Stimulated activated CD4-positive, alpha-beta T cell treated with anti-CD3 and anti-CD28 coated beads, Interleukin-2, amount 100 ng/mL, for 24 hours (primary cell): ENCODE results near the gene GNG7.
"Not testable (repeated sequence)": the region's sequence is repeated elsewhere in the genome, so short reads cannot be mapped to it uniquely, and the experiment has no call there.

ENCODE experiments used
- DNase-seq, 2 donors: peaks; one replicate each; pipeline ENCODE4 v3.0.0-alpha.2; 2020

Gene GNG7

DNA sequence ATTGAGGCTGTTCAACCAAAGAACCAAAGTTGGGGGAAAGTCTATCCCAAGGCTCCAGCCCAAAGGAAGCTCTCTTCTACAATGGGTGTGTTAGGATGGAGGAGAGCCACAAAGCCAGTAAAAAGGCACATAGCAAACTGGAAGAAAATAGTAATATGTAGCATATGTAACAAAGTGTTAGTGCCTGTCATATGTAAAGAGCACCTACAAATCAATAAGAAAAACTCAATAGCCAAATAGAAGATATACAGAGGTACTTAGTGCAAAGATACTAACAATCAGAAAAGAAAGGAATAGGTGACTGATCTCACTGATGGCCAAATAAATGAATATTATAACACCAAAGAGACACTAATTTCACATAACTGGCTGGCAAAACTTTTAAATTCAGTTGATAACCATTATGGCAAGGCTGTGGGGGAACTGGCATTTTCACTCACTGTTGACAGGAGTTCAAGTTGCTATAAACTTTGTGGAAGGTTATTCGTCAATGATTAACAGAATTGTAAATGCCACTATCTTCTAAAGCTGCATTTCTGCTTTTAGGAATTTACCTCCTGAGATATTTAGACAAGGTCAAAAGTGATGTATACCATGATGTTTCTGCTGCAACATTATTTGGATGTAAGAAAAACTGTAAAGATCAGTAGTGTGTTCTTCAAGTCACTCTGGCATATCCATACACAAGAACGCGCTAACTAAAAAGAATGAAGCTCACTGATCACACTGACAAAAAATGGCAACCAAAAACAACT lies 110.8 kb downstream of the GNG7 start:
- DNase-seq = no peak

DNA sequence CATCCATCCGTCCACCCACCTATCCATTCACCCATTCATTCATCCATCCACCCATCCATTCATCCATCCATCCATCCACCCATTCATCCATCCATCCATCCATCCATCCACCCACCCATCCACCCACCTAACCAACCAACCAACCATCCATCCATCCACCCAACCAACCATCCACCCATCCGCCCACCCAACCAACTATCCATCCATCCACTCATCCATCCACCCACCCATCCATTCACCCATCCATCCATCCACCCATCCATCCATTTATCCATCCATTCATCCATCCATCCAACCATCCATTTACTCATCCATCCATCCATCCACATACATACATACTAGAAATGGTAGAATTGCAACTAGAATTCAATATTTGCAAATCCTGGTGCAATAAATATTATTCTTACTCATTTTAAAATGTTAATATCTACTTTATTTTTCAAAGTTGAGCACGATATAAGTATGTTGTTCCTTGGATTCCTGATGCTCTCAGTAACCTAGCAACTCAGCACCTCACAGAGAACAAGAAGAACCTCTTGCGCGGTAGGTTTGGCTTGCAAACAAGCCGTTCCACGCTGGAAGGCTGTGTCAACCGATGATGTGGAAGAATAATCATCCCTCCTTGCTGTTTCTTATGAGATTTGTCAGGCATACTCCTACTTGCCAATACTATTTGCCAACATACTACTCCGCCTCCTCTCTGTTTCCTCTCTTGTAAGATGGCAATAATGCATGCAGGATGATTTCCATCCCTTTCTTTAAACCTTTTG lies 111.7 kb downstream of the GNG7 start:
- no peak for DNase-seq

DNA sequence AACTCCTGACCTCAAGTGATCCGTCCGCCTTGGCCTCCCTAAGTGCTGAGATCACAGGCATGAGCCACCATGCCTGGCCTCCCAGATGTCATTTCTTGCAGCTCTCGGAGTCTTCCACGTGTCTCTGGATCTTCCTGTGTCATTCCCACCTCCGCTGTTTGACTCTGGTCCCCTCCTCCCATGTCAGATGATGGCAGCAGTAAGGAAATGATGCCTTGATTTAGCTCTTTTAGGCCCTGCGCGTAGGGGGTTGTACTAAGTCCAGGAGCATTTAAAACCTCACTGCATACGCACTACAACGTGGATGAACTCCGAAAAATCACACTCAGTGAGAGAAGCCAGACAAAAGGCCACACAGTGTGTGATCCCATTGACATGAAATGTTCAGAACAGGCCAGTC lies 113.1 kb downstream of the GNG7 start:
- no peak for DNase-seq

DNA sequence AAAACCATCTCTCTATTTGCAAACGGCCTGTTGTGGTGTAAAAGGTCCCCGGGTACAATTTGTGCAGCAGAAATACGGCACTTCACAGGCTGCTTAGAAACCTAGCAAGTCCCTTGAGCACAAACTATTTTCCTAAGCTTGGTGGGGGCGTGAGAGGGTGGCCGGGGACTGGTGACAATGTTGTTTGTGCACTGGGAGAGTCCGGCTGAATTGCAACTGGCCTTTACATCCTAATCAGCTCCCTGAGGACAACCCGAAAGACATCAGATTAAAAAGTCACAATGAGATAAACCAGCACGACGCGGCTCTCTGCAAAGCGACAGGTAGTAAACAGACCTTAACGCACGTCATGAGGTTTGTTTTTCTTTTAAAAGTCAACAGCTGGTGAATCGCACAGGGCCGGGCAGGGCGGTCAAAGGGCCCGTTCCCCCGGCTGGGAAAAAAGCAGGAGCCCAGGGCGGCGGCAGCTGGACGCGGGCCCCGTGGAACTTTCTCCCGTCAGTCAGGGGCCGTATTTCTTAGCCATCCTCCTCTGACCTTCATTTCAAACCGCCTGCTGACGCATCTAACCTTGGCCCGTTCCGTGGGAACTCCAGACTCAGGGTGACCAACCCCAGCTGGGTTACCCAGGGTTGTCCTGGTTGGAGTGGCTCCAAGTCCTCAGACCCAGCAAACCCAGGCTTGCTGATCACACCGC lies 114.3 kb downstream of the GNG7 start:
- DNase-seq = no peak

DNA sequence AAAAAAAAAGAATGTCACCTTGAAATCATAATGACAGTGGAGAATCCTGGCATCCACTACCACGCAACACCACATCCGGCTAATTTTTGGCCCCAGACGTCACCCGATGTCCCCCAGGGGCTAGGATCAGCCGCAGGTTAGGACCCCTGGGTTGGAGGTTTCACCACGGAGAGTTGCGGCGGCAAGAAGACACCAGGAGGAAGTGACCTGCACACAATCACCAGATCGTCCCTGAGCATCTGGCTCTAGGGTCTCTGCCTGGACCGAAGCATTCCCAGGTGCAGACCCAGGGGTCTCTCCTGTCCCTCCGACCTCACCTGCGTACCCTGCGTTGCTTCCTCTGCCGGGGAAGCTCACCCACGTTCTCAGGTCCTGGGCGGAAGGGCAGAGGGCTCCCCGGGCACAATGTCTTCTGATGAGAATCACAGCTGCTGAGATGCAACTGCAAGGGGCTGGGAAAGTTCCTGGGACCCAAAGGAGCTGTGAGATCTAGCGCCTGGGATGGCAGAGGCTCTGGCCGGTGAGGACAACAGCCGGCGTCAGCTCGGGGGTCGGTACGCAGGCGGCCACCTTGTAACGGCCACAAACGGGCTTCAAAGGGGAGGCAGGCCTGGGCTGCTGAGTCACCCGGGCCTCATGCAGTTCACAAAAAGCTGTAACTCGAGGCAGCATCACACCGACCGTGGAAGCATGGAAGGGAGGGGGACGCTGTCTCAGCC lies 115.3 kb downstream of the GNG7 start:
- no peak for DNase-seq

DNA sequence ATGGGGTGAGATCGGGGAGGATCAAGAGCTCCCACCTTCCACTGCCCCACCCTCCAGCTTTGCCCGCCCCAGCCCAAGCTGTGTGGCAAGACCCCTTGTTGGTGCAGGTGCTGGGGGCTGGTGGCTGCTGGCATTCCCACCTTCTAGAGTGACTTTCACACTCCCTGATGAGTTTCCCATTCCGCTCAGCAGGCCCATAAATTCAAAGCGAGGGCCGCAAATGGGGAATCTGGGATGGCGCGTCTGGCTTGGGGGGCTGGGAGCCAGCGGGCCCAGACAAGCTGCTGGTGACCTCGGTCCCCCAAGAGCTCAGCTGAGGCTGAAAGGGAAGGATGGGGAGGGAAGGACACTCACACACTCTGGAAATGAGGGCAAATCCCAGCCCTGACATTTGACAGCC lies 116.3 kb downstream of the GNG7 start:
- no peak for DNase-seq

DNA sequence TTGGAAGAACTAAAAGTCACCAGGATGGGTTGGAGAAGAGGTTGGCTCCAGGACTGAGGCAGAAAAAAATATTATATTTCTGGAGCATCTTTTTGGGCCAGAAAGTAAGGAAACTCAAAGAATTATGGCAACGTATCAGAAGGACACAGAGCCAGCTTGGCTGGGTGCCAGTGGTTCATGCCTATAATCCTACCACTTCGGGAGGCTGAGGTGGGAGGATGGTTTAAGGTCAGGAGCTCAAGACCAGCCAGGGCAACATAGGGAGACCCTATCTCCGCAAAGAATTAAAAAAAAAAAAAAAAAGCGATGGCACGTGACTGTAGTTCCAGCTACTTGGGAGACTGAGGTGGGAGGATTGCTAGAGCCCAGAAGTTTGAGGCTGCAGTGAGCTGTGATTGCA lies 118.5 kb downstream of the GNG7 start:
- DNase-seq = no peak

DNA sequence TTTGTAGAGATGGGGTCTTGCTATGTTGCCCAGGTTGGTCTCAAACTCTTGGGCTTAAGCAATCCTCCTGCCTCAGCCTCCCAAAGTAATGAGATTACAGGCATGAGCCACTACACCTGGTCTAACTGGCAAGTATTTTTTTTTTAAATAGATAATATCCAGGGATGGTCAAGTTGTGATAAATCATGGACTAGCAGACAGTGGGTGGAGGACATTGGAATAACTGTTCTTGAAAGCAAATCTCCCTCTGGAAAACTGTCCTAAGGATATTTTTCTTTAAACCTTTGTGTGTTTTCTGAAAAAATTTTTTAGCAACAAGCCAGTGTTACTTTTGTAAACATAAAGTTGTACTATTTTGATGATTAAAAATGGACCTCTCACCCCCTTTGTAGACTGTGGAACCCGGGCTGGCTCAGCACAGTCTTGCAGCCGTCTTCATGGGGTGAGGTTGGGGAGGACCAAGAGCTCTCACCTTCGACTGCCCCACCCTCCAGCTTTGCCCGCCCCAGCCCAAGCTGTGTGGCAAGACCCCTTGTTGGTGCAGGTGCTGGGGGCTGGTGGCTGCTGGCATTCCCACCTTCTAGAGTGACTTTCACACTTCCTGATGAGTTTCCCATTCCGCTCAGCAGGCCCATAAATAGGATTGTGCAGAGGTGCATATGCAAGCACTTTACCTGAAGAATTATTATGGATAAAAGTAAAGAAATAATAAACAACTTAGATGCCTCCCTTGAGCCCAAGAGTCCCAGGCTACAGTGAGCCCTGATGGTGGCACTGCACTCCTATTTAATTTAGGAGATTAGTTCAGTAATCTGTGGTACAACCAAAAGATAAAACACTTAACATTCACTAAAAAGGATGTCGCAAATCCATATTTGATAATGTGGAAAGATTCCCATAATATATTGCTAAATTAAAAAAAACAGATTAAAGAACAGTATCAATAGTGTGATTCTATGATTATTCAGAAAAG lies 119.2 kb downstream of the GNG7 start:
- DNase-seq = no peak

DNA sequence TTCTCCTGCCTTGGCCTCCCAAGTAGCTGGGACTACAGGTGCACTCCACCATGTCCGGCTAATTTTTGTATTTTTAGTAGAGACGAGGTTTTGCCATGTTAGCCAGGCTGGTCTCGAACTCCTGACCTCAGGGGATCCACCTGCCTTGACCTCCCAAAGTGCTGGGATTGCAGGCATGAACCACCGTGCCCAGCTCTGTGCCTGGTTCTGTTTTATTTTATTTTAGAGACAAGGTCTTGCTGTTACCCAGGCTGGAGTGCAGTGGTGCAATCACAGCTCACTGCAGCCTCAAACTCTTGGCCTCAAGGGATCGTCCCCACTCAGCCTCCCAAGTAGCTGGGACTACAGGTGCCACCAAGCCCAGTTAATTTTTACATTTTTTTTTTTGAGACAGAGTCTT lies 122.1 kb downstream of the GNG7 start:
- DNase-seq = not testable (repeated sequence)

DNA sequence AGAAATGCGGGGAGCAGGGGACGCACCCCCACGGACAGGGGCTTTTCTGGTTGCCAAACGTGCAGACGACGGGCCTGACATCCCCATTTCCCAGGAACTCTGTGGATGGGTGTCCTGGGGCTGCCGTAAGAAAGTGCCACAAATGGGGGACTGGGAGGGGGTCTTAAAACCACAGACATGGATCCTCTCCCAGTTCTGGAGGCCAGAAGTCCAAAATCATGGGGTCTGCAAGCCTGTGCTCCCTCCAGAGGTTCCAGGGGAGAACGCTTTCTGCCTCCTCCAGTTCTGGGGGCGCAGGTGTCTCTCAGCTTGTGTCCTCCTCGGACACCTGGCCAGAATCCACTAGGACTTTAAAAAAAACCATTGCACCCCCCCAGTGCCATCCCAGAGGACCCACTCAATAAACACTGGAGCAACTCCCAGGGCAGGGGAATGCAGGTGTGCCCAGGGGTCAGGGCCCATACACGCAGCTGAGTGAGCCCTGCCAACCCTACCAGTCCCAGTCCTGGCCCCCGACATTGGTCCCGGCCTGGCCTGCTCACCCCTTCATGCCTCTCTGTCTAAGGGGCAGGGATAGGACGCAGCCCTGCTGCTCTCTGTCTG lies 122.7 kb downstream of the GNG7 start:
- no peak for DNase-seq

DNA sequence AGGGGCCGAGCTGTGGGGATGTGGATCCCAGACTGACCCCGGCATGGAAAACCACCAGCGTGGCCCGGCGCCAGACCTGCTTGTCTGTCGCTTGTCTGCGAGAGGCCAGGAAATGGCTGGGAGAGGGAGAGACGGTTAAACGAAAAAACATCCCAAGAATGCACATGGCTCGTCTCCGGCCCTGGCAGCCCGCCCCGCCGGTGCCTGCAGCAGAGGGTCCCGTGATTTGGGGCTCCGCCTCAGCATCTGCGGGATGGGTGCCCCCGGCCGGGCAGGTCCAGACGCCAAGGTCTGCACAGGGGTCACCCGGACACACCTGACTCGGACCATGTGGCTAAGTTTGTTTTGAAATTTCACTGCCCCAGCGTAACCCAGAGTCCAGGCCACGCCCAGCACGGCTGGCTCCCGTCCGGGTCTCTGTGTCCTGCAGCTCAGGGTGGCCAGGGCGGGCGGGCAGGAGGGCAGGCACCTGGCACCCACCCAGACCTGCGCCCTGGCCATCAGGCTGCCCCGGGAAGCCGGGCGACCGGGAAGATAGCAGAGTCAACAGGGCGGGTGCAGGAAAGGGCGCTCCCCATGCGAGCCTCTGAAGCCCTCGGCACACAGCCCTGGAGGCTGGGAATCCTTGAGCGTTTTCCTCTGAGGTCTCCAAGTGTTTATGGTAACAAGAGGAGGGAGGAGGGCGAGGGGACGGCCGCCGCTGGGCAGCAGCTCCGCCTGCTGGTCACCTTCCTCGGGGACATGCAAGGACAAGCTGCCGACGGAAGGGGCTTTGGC lies 123.4 kb downstream of the GNG7 start:
- peak; percentile 60 to 69 for DNase-seq

DNA sequence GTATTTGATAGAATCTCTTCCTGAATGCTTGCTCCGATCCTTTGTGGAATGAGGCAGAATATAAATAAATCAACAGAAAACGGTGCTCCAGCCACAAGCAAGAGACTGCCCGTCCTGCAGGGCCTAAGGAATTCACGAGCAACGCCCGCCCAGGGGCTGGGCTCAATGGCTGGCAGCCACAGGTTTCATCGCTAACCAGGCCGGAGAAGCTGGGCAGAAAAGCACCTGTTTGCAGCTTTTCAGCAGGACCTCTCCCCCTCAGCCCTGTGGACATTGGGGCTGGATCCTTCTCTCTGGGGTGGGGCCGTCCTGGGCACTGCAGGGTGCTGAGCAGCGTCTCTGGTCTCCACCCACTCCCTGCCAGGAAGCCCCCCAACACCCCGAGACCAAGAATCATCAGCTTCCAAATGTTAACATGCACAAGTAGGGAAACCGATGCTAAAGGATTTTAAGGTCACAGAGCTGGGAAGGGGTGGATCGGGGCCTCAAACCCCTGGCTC lies 124.1 kb downstream of the GNG7 start:
- DNase-seq = no peak

DNA sequence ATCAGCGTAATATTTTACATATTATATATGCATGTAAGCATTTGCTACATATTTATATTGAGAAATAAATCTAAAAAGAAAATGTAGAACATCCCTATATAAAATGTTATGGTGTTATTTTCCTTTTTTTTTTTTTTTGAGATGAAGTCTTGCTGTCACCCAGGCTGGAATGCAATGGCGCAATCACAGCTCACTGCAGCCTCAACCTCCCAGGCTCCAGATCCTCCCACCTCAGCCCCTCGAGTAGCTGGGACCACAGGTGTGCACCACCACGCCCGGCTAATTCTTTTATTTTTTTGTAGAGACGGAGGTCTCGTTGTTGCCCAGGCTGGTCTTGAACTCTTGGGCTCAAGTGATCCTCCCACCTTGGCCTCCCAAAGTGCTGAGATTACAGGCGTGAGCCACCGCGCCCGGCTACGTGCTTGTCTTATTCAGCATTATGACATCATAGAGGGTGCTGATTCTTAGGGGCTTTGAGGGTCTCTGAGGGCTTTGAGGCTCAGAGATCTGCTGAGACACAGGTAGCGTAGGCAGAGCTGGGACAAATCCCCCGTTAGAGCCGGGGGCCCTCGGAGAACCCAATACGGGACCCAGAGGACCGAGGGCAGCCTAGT lies 124.7 kb downstream of the GNG7 start:
- no peak for DNase-seq

DNA sequence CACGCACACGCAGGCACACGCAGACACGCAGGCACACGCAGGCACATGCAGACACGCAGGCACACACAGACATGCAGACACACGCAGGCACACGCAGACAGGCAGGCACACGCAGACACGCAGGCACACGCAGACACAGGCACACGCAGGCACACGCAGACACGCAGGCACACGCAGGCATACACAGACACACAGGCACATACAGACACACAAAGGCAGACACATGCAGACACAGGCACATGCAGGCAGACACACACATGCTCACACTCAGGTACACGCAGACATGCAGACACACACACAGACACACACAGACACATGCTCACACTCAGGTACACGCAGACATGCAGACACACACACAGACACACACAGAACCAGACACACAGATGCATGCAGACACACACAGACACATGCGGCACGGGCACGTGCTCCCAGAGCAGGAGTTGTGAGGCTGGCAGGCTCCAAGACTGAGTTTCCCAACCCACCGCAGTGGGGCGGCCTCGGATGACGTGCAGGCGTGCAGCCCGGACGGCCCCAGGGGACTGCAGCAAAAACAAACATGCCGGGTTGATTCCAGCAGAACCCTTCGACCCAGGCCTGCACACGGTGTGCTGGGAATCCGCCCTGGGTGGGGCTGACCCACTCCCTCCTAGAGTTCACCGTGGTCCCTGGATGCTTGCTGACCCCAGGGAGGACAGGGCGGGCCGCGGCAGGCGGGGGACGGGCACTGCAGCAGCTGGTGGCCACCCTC lies 126.6 kb downstream of the GNG7 start:
- DNase-seq = no peak

DNA sequence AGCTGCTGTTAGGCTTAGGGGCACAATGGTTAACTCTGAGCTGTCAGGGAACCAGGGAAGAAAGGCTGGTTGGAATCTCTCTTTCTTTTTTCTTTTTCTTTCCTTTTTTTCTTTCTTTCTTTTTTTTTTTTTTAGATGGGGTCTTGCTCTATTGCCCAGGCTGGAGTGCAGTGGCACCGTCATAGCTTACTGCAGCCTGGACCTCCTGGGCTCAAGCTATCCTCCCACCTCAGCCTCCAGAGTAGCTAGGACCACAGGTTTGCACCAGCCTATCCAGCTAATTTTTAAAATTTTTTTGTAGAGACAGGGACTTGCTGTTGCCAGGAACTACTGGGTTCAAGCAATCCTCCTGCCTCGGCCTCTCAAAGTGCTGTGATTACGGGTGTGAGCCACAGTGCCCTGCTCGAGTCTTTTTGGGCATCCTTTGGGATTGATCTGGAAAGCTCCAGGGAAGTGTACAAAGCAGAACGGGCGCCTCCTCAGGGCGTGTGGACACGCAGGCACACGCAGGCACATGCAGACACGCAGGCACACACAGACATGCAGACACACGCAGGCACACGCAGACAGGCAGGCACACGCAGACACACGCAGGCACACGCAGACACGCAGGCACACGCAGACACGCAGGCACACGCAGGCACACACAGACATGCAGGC lies 127.4 kb downstream of the GNG7 start:
- DNase-seq = no peak

DNA sequence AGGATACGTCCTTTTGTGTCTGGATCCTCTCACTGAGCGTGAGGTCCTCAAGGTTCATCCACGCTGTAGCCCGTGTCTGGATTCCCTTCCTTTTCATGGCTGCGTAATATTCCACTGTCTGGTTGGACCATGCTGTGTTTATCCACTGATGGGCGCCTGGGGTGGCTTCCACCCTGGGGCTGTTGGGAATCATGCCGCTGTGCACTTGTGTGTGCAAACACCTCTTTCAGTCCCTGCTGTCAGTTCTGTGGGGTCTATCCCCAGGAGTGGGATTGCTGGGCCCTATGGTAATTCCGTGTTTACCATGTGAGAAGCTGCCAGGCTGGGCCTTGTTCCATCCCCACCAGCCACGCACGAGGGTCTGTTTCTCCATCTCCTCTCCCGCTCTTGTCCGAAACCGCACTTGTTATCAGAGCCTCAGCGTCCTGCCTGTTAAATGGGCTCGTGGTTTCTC lies 128.0 kb downstream of the GNG7 start:
- DNase-seq = no peak

DNA sequence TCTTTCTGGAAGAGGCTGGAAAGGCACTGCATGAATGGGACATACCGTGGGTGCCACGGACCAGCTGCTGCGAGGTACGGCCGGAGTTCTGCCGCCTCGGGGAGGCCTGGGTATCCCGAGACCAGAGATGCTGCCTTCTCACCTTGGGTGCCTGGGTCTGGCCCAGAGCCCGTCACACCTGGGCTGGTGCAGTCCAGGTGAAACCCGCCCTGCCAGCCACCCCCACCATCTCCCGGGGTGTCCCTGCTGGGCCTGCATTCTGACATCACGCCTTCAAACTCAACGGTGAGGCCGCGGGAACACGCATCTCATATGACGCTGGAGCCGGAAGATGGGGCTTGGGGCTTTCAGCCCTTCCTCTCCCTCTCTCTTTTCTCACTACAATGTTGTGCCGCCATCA lies 128.6 kb downstream of the GNG7 start:
- no peak for DNase-seq

DNA sequence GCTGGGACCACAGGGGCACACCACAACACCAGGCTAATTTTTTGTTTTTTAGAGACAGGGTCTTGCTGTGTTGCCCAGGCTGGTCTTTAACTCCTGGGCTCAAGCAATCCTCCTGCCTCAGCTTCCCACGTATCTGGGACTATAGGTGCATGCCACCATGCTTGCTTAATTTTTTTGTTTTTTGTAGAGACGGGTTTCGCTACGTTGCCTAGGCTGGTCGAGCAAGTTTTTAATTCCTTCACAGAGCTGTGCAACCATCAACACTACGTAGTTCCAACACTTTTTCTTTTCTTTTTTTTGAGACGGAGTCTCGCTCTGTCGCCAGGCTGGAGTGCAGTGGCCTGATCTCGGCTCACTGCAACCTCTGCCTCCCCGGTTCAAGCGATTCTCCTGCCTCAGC lies 130.3 kb downstream of the GNG7 start:
- not testable (repeated sequence) for DNase-seq
